Astrocyte of the cerebellum (primary cell): ENCODE data around the gene LENEP.

Experiments used
- DNase-seq: peaks from one replicate; pipeline ENCODE4 v3.0.0-alpha.2; 2011; ENCODE audit warnings: low read depth
- H3K4me3 ChIP-seq: 2 replicates; pipeline ENCODE4 v1.5.1; 2011; ENCODE audit warnings: mild to moderate bottlenecking, low read depth, low read length, moderate library complexity
- in situ Hi-C: cut with HindIII; loops from 2 replicates; pipeline ENCODE4 v1.10.0; 2017; ENCODE audit warnings: low sequenced_read_pairs
- TF ChIP-seq, protein P1 (sequence below): IDR thresholded peaks from 2 replicates; pipeline ENCODE4 v1.5.1; 2012; ENCODE audit warnings: low read length, low read depth, moderate library complexity, mild to moderate bottlenecking; ENCODE audit errors: missing control alignments

Gene LENEP

DNA sequence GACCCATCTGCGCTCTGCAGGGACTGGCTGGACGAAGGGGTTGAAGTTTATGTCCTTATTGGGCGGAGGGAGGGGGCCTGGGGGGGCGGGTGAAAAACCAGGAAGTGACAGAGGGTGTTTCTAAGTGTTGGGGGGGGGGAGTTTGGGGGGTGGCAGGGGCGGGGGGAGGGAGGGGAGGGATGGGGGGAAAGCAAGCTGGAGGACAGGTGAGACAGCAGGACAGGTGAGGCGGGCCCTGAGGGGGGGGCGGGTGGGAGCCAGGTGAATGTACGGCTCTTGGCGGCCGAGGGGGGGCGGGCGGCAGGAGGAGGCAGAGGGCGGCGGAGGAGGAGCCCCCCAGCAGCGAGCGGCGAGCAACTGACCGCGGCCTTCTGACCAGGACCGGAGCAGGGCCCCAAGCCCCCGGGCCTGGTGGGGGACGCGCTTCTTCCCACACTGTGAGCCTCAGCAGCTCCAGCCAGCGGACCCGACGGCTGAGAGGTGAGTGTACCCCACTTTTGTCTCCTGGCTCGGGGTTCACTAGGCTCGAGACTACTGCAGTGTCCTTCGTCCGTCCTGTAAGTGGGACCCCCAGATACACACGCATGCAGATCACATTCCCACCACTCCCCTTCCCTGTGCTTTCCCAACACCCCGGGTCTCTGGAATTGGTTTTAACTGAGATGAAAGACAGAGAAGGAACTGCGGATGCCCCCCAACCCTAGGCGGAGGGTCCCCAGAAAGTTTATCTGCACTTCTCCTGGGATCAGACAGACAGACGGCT is 9.3 kb downstream of the LENEP start, which contains the start of gene ZBTB7B:
Gene ZBTB7B, plus strand, starts transcription at position 339 of the 763 bp plus-strand sequence. CDS start 11,859 bp downstream, outside the sequence.
- in situ Hi-C loops = no loop called here
- H3K4me3 ChIP-seq = peak within 1 kb of the TSS; percentile 82
- TF ChIP-seq, protein P1, sequence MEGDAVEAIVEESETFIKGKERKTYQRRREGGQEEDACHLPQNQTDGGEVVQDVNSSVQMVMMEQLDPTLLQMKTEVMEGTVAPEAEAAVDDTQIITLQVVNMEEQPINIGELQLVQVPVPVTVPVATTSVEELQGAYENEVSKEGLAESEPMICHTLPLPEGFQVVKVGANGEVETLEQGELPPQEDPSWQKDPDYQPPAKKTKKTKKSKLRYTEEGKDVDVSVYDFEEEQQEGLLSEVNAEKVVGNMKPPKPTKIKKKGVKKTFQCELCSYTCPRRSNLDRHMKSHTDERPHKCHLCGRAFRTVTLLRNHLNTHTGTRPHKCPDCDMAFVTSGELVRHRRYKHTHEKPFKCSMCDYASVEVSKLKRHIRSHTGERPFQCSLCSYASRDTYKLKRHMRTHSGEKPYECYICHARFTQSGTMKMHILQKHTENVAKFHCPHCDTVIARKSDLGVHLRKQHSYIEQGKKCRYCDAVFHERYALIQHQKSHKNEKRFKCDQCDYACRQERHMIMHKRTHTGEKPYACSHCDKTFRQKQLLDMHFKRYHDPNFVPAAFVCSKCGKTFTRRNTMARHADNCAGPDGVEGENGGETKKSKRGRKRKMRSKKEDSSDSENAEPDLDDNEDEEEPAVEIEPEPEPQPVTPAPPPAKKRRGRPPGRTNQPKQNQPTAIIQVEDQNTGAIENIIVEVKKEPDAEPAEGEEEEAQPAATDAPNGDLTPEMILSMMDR = no peak
- no peak for DNase-seq

- peak overlapping the region; percentile 82 for H3K4me3 ChIP-seq
- TF ChIP-seq, protein P1 = no peak
- in situ Hi-C loops = no loop called here
- no peak for DNase-seq
These were observed 9.9 kb downstream of the LENEP start for GRCh38 chr1:155003227-155003765.

- H3K4me3 ChIP-seq = peak overlapping the region; percentile 82
- no peak for DNase-seq
- in situ Hi-C loops = no loop called here
- TF ChIP-seq, protein P1 = no peak
These were observed 10.5 kb downstream of the LENEP start for GRCh38 chr1:155003766-155004351.

GRCh38 chr1:155004352-155005075 is 11.1 kb downstream of the LENEP start:
- in situ Hi-C loops = no loop called here
- no peak for DNase-seq
- TF ChIP-seq, protein P1 = no peak
- peak overlapping the region; percentile 82 for H3K4me3 ChIP-seq

- H3K4me3 ChIP-seq = no peak overlapping the region
- DNase-seq = no peak
- in situ Hi-C loops = no loop called here
- TF ChIP-seq, protein P1 = no peak
These were observed 12.0 kb downstream of the LENEP start for GRCh38 chr1:155005076-155006011.
